GM15510 (cell line): ENCODE results near the gene GCC1.

ENCODE experiments used
- POLR2A ChIP-seq: IDR thresholded peaks from 3 replicates; pipeline ENCODE4 v1.6.1; 2011; ENCODE audit warnings: borderline replicate concordance; ENCODE audit not compliant: insufficient read length; ENCODE audit errors: extremely low read depth

GCC1 gene, protein sequence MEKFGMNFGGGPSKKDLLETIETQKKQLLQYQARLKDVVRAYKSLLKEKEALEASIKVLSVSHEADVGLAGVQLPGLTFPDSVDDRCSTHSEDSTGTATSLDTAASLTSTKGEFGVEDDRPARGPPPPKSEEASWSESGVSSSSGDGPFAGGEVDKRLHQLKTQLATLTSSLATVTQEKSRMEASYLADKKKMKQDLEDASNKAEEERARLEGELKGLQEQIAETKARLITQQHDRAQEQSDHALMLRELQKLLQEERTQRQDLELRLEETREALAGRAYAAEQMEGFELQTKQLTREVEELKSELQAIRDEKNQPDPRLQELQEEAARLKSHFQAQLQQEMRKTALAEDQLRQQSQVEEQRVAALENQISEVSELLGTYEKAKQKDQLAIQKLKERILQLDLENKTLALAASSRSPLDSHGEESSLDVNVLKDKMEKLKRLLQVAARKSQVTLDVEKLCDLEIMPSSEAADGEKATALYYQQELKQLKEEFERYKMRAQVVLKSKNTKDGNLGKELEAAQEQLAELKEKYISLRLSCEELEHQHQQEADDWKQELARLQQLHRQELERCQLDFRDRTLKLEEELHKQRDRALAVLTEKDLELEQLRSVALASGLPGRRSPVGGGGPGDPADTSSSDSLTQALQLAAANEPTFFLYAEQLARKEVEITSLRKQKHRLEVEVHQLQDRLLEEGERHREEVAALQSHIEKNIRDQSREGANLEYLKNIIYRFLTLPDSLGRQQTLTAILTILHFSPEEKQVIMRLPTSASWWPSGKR

GRCh38 chr7:127585044-127585953 is at the start of gene GCC1:
Gene GCC1 (minus strand): TSS chr7:127585596. CDS start chr7:127585182, 414 bp downstream.
- peak; percentile 93 for TF ChIP-seq POLR2A

DNA sequence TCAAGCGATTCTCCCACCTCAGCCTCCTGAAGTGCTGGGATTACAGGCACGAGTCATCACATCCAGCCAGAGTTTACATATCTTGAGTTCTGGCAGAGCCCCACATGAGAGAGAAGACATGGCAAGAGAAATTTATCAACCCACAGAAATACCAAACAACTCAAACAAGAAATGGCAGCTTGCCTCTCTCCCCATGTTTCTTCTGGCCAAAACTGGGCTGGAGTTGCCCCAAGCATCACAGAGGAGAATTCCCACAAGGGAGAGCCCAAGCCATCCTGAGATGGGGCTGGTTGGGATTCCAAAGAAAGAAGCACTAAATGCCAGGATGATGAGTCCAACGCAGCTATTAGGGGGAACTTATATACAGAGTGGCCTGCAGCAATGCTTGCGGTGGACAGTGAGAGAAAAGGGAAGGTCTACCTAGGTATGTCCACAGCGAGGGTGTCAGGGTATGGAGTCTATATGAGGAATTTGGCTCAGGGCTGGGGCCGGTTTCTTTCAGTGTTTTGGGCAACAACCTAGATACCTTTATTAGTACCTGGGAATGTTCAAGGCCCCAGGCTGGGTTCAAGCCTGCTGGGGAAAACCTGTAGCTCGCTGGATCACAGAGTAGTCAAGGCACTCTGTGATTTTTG is 47.0 kb upstream of the GCC1 start:
- TF ChIP-seq POLR2A, result no peak

- no peak for TF ChIP-seq POLR2A
Observed at GRCh38 chr7:127629268-127629854, 44.0 kb upstream of the GCC1 start.

DNA sequence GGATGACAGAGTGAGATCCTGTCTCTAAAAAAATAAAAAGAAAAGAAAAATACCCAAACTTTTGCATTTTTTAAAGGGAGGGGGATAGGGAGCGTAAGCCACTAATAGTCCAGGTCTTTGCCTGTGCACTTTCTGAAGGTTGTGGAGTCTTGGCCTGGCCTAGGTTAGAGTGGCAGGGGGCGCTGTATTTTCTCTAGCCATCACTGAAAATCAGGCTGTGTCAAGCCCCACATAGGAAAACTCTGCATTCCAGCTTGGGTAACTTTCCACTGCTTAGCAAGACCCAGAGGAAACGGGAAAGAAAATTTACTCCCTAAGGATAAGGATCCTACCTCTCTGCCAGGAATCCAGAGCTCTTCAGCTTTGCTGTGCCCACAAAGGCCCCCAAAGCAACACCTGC is 43.0 kb upstream of the GCC1 start:
- no peak for TF ChIP-seq POLR2A

DNA sequence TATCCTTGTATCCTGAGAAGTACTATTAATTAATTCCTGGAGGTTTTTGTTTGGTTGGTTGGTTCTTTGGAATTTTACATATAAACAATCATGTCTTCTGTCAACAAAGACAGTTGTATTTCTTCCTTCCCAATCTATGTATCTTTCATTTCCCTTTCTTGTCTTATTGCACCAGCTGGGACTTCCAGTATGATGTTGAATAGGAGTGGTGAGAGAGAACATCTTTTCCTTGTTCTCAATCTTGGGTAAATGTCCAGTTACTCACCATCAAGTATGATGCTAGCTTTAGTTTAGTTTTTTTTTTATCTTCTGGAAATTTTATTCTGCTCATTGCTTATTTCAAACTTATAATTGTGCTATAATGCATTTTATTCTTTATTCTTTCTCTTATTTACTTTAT is 39.9 kb upstream of the GCC1 start:
- TF ChIP-seq POLR2A, result no peak

DNA sequence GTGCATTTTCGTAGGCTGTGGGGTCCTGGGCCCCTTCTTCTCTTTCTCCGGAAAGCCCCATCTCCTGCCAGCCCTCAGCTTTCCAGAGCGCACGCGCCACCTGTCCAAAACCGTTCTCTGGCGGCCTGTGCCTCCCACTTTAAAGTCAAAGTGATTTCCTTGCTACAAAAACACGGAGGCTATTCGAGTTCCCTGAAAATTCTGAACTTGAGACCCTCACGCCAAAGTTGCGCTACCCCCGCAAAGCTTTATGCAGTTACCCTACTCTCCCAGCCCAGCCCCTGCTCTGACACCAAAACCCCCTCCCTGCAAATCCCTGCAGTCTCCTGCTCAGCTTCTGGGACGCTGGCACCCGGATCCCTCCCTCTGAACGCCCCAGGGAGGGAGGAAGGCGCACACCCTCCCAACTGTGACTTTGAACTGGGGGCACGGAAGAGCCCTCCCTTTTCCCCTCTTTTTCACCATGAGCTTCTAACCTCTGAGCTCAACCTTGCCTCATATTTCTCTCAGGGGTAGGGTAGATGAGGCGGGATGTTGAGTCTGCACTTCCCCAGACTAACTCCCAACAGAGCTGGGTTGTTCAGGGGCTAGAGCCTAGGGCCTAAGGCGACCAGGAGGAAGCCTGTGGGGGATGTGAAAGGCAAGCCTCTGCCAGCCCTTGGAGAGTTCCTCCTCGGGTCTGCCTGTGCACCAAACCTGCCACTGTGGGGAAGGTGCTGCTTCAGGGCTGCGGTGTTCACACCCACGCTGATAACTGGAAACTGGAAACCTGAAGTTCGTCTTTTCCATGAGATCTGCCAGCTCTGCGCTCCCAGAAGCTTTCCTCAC is 35.2 kb upstream of the GCC1 start:
- no peak for TF ChIP-seq POLR2A

DNA sequence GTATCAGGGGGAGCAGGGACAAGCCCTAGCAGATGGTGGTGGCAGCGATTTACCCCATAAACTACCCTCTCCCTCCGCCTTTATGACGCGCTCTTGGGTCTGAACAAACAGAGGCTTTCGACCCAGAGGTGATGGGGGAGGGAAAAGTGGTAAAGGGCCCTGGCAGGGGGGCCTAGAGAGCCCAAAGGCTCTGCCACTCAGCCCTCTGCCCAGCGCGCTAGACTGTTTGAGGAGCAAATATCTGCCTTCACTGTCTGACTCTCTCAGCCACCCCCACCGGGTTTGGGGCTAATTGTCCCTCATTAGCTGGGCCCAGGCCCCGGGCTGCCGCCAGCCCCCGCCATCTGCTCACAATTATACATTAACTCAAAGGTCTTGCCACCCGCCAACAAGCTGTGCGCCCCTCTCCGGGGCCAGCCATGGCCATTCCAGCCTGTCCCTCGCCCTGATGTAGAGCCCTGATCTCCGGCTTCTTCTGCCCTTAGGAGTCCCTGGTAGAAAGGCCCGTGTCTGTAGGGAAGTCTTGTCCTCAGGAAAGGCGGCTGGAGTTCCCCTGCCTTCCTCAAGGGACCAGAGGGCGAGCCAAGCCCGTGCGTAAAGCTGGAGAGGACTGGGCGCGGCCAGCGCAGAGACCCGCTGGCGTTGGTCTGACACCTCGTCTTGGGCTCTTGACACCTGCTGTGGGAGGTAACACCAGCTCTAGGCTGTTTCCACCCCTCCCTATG is 34.4 kb upstream of the GCC1 start:
- TF ChIP-seq POLR2A, result no peak

GRCh38 chr7:127618775-127619174 is 33.4 kb upstream of the GCC1 start:
- no peak for TF ChIP-seq POLR2A

DNA sequence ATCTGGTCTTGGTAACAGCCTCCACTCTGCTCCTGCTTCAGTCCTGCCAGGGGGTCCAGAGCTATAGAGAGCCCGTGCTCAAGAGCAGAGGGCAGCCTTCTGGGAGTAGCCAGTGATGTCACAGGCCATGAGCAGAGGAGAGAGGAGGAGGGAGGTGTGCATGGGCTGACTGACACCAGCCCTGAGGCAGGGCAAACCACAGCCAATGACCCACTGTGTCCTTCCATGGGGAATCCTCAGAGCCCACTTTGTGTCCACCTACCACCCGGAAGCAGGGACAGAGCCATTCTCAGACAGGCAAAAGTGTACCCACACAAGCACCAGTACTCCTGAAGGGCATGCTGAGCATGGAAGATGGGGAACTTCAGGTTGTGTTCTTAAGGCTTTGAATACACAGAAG is 32.6 kb upstream of the GCC1 start, which contains the start of gene PAX4:
TSS of gene PAX4 (minus strand) at position 101 of the 400 bp plus-strand sequence. CDS start 2,214 bp downstream, outside the sequence.
- no peak for TF ChIP-seq POLR2A

DNA sequence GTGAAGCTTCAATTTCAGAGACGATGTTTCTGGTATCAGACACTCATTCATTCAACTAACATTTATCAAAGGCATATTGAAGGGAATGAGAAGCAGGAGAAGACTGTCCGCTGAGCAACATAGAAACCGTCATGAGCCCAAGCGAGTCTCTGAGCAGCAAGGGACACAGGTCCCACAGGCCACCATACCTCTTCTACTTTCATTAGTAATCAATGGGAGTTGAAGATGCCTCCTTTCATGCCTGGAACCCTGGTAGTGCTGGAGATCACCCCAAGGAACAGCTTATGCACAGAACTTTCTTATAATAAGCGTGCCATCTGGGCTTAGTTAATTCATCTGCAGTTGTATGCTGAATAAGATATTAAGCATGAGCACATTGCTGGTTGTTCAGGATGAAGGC is 31.3 kb upstream of the GCC1 start:
- no peak for TF ChIP-seq POLR2A

DNA sequence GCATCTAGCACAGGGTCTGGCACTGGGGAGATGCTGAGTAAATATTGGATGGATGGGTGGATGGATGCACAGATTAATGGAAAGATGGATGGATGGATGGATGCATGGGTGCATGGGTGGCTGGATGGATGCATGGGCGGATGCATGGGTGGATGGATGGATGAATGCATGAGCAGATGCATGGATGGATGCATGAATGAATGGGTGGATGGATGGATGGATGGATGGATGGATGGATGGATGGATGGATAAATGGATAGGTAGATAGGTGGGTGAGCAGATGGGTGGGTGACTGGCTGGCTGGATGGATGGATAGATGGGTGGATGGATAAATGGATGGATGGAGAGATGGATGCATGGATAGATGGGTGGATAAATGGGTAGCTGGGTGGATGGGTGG is 26.9 kb upstream of the GCC1 start:
- TF ChIP-seq POLR2A, result no peak

DNA sequence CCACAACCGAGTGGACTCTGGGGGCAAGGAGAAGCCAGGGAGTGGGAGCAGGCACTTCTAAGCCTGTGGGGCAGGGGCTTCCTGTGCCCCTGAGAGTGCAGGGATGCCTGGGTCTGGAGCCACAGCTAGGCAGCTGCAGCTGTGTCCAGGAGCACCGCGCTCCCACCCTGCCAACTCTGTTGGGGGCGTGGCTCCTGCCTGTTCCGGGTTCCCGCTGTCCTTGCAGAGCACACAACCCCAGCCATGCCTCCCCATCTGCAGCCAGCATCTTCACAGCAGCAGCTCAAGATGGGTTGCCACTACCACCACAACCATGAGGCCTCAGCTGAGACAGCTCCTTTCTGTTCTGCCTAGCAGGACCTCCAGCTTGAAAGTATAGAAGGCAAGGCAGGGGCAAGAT is 23.9 kb upstream of the GCC1 start:
- no peak for TF ChIP-seq POLR2A
